ENCODE results near the gene VPREB1. TPM values are rescaled to one million over a fixed set of nuclear protein-coding genes. Genes with fewer than 3 reads are reported as not detected.

Gene VPREB1
- total RNA-seq, 2 experiments from 2014 or later, result 1.7 to 3.6 TPM

DNA sequence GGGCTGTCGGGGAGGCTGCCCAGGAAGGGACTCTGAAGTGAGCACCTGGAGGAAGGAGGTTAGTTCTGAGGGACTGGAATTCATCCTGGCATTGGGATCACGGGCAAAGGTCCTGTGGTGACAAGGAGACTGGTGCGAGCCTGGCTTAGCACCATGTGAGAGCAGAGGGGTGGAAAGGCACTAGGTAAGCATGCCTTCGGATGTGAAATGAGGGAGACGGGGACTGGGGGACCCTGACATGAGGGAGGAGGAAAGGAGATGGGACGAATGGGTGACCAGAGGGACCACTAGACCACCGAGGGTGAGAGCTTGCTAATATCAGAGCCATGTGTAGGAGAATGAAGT, 3.1 kb upstream of the VPREB1 start:
- intact Hi-C loops (cut with micrococcal nuclease; ENCODE audit: unreplicated experiment), result no loop called here
- Histone ChIP-seq H3K79me2 (ENCODE audit: insufficient read depth, low read depth, low read length) (no peaks in the 10 kb centered on the region), H3K36me3 (ENCODE audit: insufficient read depth, low read length) (no peaks in the 10 kb centered on the region), H3K9me2 (ENCODE audit: insufficient read depth, low read length) (no peaks in the 10 kb centered on the region), H3K9me3 (ENCODE audit: low read length) (no peaks in the 10 kb centered on the region), H4K20me1 (ENCODE audit: insufficient read depth, low read length) (no peaks in the 10 kb centered on the region), H2AFZ (ENCODE audit: low read length) (no peak overlapping the region), H3K4me2 (ENCODE audit: low read length) (no peak overlapping the region), H3K27ac (ENCODE audit: low read depth, low read length, poor library complexity, severe bottlenecking) (no peak overlapping the region), H3K4me3 (ENCODE audit: low read depth, low read length, poor library complexity, severe bottlenecking) (no peak overlapping the region), H3K4me1 (ENCODE audit: insufficient read depth, low read length, poor library complexity, severe bottlenecking) (peaks cover 38% of the 10 kb centered on the region)
- POLR2A ChIA-PET, result no interaction called here
- CTCF ChIA-PET (ENCODE audit: unreplicated experiment), result no interaction called here
- TF ChIP-seq, protein P1, sequence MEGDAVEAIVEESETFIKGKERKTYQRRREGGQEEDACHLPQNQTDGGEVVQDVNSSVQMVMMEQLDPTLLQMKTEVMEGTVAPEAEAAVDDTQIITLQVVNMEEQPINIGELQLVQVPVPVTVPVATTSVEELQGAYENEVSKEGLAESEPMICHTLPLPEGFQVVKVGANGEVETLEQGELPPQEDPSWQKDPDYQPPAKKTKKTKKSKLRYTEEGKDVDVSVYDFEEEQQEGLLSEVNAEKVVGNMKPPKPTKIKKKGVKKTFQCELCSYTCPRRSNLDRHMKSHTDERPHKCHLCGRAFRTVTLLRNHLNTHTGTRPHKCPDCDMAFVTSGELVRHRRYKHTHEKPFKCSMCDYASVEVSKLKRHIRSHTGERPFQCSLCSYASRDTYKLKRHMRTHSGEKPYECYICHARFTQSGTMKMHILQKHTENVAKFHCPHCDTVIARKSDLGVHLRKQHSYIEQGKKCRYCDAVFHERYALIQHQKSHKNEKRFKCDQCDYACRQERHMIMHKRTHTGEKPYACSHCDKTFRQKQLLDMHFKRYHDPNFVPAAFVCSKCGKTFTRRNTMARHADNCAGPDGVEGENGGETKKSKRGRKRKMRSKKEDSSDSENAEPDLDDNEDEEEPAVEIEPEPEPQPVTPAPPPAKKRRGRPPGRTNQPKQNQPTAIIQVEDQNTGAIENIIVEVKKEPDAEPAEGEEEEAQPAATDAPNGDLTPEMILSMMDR (conservative IDR thresholded peaks at IDR 0.05; ENCODE audit: low read length), result no peak
- TF ChIP-seq EZH2phosphoT487 (IDR thresholded peaks at IDR 0.05; ENCODE audit: borderline replicate concordance, low read depth, low read length), result no peak
- DNase-seq (ENCODE audit: low spot score), result no peak
- no TSS peak for BruUV-seq (replicated peaks)

DNA sequence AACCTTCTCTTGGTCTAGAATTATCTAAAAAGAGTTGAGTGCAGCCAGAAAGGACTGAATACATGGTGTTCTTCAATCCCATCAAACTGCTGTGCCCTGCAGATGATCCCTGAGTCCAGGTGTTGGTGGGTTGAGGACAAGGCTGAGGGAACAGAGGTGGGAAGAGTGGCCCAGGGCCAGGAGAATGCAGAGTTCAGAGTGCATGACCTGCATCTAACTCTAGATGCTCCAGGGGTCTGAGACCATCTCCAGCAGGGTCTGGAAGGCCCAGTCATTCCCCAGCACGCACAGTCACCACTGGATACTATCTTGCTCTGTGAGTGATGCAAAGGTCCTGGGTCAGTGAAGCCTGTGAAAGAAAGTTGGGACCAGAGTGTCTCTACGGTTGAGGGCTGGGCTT, 2.1 kb upstream of the VPREB1 start:
- ChIA-PET CTCF (ENCODE audit: unreplicated experiment) (interaction anchor here (1.1 kb wide), 1 partner anchor 131 kb away, joined by 4 read pairs; no protein-coding TSS in a partner anchor), POLR2A (interaction anchor here (0.7 kb wide), 1 partner anchor 43 kb away, joined by 3 read pairs; no protein-coding TSS in a partner anchor)
- no peaks in the 10 kb centered on the region for H3K36me3 ChIP-seq (ENCODE audit: insufficient read depth, low read length)
- TF ChIP-seq EZH2phosphoT487 (IDR thresholded peaks at IDR 0.05; ENCODE audit: borderline replicate concordance, low read depth, low read length), result no peak
- TF ChIP-seq, protein P1 (conservative IDR thresholded peaks at IDR 0.05; ENCODE audit: low read length), result no peak
- peaks cover 43% of the 10 kb centered on the region for H3K4me1 ChIP-seq (ENCODE audit: insufficient read depth, low read length, poor library complexity, severe bottlenecking)
- no peak overlapping the region for H3K4me2 ChIP-seq (ENCODE audit: low read length)
- H3K79me2 ChIP-seq (ENCODE audit: insufficient read depth, low read depth, low read length), result no peaks in the 10 kb centered on the region
- no peak overlapping the region for H3K4me3 ChIP-seq (ENCODE audit: low read depth, low read length, poor library complexity, severe bottlenecking)
- no peak overlapping the region for H2AFZ ChIP-seq (ENCODE audit: low read length)
- H4K20me1 ChIP-seq (ENCODE audit: insufficient read depth, low read length), result no peaks in the 10 kb centered on the region
- intact Hi-C loops (cut with micrococcal nuclease; ENCODE audit: unreplicated experiment), result no loop called here
- BruUV-seq (replicated peaks), result no TSS peak
- H3K9me3 ChIP-seq (ENCODE audit: low read length), result no peaks in the 10 kb centered on the region
- H3K9me2 ChIP-seq (ENCODE audit: insufficient read depth, low read length), result no peaks in the 10 kb centered on the region
- DNase-seq (ENCODE audit: low spot score), result no peak
- no peak overlapping the region for H3K27ac ChIP-seq (ENCODE audit: low read depth, low read length, poor library complexity, severe bottlenecking)

DNA sequence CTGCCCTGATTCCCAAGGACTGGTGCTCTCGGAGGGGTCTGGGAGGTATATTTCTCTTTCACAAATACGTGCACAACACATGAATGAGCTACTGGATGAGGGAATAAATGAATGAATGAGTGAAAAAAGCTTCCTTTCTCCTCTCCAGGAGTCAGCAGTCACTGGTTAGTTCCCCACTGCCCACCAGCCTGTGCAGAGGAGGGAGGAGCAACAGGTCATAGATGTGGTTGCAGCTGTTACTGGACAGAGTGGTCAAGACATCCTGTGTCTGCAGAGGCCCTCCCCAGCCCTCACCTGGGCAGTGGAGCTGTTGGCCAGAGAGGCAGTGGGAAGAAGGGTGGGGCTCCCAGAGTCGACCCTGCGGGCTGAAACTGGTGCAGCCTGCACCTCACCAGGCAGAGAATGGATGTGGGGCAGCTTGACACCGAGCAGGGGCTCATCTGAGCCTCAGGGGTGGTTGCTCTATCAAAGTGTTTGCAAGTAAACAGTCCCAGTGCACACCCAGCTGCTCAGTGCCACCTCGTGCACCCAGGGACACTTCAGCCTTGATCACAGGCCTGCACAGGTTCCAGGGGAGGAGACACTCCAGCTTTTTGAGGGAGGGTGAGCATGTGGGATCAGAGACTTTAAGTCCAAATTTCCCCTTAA, 1.4 kb upstream of the VPREB1 start:
- CTCF ChIA-PET (ENCODE audit: unreplicated experiment), result interaction anchor here (1.1 kb wide), 1 partner anchor 132 kb away, joined by 4 read pairs; no protein-coding TSS in a partner anchor
- peak; percentile 32 for DNase-seq (ENCODE audit: low spot score)
- Histone ChIP-seq H3K79me2 (ENCODE audit: insufficient read depth, low read depth, low read length) (no peaks in the 10 kb centered on the region), H3K36me3 (ENCODE audit: insufficient read depth, low read length) (no peaks in the 10 kb centered on the region), H3K4me2 (ENCODE audit: low read length) (no peak overlapping the region), H3K9me2 (ENCODE audit: insufficient read depth, low read length) (no peaks in the 10 kb centered on the region), H3K4me3 (ENCODE audit: low read depth, low read length, poor library complexity, severe bottlenecking) (no peak overlapping the region), H3K27ac (ENCODE audit: low read depth, low read length, poor library complexity, severe bottlenecking) (no peak overlapping the region), H3K4me1 (ENCODE audit: insufficient read depth, low read length, poor library complexity, severe bottlenecking) (peaks cover 49% of the 10 kb centered on the region), H2AFZ (ENCODE audit: low read length) (0 out of 2 replicates have a peak overlapping the region, but pooled peaks have one; percentile 2), H3K9me3 (ENCODE audit: low read length) (no peaks in the 10 kb centered on the region), H4K20me1 (ENCODE audit: insufficient read depth, low read length) (no peaks in the 10 kb centered on the region)
- BruUV-seq (replicated peaks), result no TSS peak
- intact Hi-C loops (cut with micrococcal nuclease; ENCODE audit: unreplicated experiment), result no loop called here
- TF ChIP-seq EZH2phosphoT487 (IDR thresholded peaks at IDR 0.05; ENCODE audit: borderline replicate concordance, low read depth, low read length), result no peak
- TF ChIP-seq, protein P1 (conservative IDR thresholded peaks at IDR 0.05; ENCODE audit: low read length), result no peak
- POLR2A ChIA-PET, result no interaction called here

Measured in OCI-LY7 (cell line).